H9 (cell line): ENCODE measurements around the gene HTR1B. TPM values are rescaled to one million over a fixed set of nuclear protein-coding genes. Genes with fewer than 3 reads are reported as not detected.

Experiments
- DNase-seq: peaks from one replicate; pipeline ENCODE4 v3.0.0-alpha.2; 2017
- H2AFZ ChIP-seq: one replicate; pipeline ENCODE4 v1.6.1; 2013; ENCODE audit warnings: mild to moderate bottlenecking, low read length, control low read depth, moderate library complexity
- H2AK5ac ChIP-seq: 2 replicates; pipeline ENCODE4 v1.6.1; 2013; ENCODE audit warnings: low read length, control low read depth, mixed read lengths; ENCODE audit not compliant: insufficient read length
- H2BK120ac ChIP-seq: one replicate; pipeline ENCODE4 v1.6.1; 2013; ENCODE audit warnings: low read depth, mild to moderate bottlenecking, low read length, control low read depth, inconsistent platforms; ENCODE audit not compliant: poor library complexity, severe bottlenecking
- H2BK12ac ChIP-seq: 2 replicates; pipeline ENCODE4 v1.6.1; 2013; ENCODE audit warnings: low read length, control low read depth, mixed read lengths, low read depth; ENCODE audit not compliant: insufficient read length
- H2BK15ac ChIP-seq: 2 replicates; pipeline ENCODE4 v1.6.1; 2013; ENCODE audit warnings: low read depth, low read length, control low read depth
- H2BK20ac ChIP-seq: one replicate; pipeline ENCODE4 v1.6.1; 2013; ENCODE audit warnings: low read depth, mild to moderate bottlenecking, low read length, control low read depth, inconsistent platforms; ENCODE audit not compliant: poor library complexity, severe bottlenecking
- H2BK5ac ChIP-seq: 2 replicates; pipeline ENCODE4 v1.6.1; 2013; ENCODE audit warnings: low read length, control low read depth, mixed read lengths; ENCODE audit not compliant: insufficient read length
- H3K14ac ChIP-seq: 2 replicates; pipeline ENCODE4 v1.6.1; 2013; ENCODE audit warnings: low read length, control low read depth; ENCODE audit not compliant: insufficient read depth
- H3K18ac ChIP-seq: 2 replicates; pipeline ENCODE4 v1.6.1; 2013; ENCODE audit warnings: low read depth, mild to moderate bottlenecking, mixed read lengths, low read length, control low read depth; ENCODE audit not compliant: insufficient read length
- H3K23ac ChIP-seq: 2 replicates; pipeline ENCODE4 v1.6.1; 2013; ENCODE audit warnings: low read length, control low read depth, mixed read lengths, low read depth; ENCODE audit not compliant: insufficient read length
- H3K23me2 ChIP-seq: 2 replicates; pipeline ENCODE4 v1.6.1; 2013; ENCODE audit warnings: low read depth, mild to moderate bottlenecking, mixed read lengths, low read length, control low read depth; ENCODE audit not compliant: insufficient read length, poor library complexity, severe bottlenecking
- H3K27ac ChIP-seq: 2 replicates; pipeline ENCODE4 v1.5.1; 2013; ENCODE audit warnings: low read length, control low read depth, mixed read lengths, low read depth; ENCODE audit not compliant: insufficient read length
- H3K27me3 ChIP-seq: 2 replicates; pipeline ENCODE4 v1.6.1; 2013; ENCODE audit warnings: low read length, control low read depth, inconsistent platforms; ENCODE audit not compliant: insufficient read depth
- H3K4ac ChIP-seq: 2 replicates; pipeline ENCODE4 v1.6.1; 2013; ENCODE audit warnings: low read depth, mild to moderate bottlenecking, control low read depth, inconsistent platforms, low read length, moderate library complexity
- H3K4me1 ChIP-seq: 2 replicates; pipeline ENCODE4 v1.6.1; 2013; ENCODE audit warnings: low read length, control low read depth, inconsistent platforms; ENCODE audit not compliant: insufficient read depth
- H3K4me2 ChIP-seq: 2 replicates; pipeline ENCODE4 v1.6.1; 2013; ENCODE audit warnings: low read length, control low read depth, mixed read lengths; ENCODE audit not compliant: insufficient read length, insufficient read depth
- H3K56ac ChIP-seq: 2 replicates; pipeline ENCODE4 v1.6.1; 2013; ENCODE audit warnings: low read depth, mild to moderate bottlenecking, mixed read lengths, low read length, control low read depth; ENCODE audit not compliant: insufficient read length
- H3K79me1 ChIP-seq: 2 replicates; pipeline ENCODE4 v1.6.1; 2013; ENCODE audit warnings: low read depth, mild to moderate bottlenecking, moderate library complexity, low read length, control low read depth, inconsistent platforms; ENCODE audit not compliant: insufficient read depth, poor library complexity, severe bottlenecking
- H3K79me2 ChIP-seq: 2 replicates; pipeline ENCODE4 v1.6.1; 2013; ENCODE audit warnings: low read length, control low read depth, inconsistent platforms; ENCODE audit not compliant: insufficient read depth
- H3K9ac ChIP-seq: 2 replicates; pipeline ENCODE4 v1.6.1; 2013; ENCODE audit warnings: low read length, control low read depth, mixed read lengths; ENCODE audit not compliant: insufficient read length; ENCODE audit errors: extremely low read depth
- H3K9me3 ChIP-seq: one replicate; pipeline ENCODE4 v1.6.1; 2013; ENCODE audit warnings: low read depth, low read length, inconsistent platforms; ENCODE audit not compliant: control insufficient read depth
- H3T11ph ChIP-seq: one replicate; pipeline ENCODE4 v1.6.1; 2013; ENCODE audit warnings: mild to moderate bottlenecking, low read length, control low read depth, inconsistent platforms
- H4K20me1 ChIP-seq: one replicate; pipeline ENCODE4 v1.6.1; 2013; ENCODE audit not compliant: control insufficient read depth, insufficient read length, insufficient read depth
- H4K5ac ChIP-seq: 2 replicates; pipeline ENCODE4 v1.6.1; 2013; ENCODE audit warnings: low read depth, mild to moderate bottlenecking, mixed read lengths, low read length, control low read depth; ENCODE audit not compliant: insufficient read length
- H4K8ac ChIP-seq: replicated peaks from 2 replicates; pipeline ENCODE4 v1.6.1; 2013; ENCODE audit warnings: low read length, control low read depth, mixed read lengths, low read depth; ENCODE audit not compliant: insufficient read length
- H4K91ac ChIP-seq: 2 replicates; pipeline ENCODE4 v1.6.1; 2013; ENCODE audit warnings: low read depth, mild to moderate bottlenecking, moderate library complexity, mixed read lengths, low read length, control low read depth; ENCODE audit not compliant: insufficient read length
- H3K27ac Mint-ChIP-seq, 3 experiments: 2 replicates in 2 of 3; 3 replicates in 1 of 3; pipeline ENCODE4 v1.8.0; 2020 to 2021; ENCODE audit warnings: mixed read lengths in 3 of 3, mild to moderate bottlenecking in 1 of 3, moderate library complexity in 1 of 3
- H3K27me3 Mint-ChIP-seq: 2 replicates; pipeline ENCODE4 v1.8.0; 2021; ENCODE audit warnings: low read depth, mild to moderate bottlenecking, moderate library complexity, mixed read lengths
- H3K36me3 Mint-ChIP-seq, 3 experiments: 2 replicates in 2 of 3; 3 replicates in 1 of 3; pipeline ENCODE4 v1.8.0; 2020 to 2021; ENCODE audit warnings: low read depth in 3 of 3, mixed read lengths in 3 of 3; ENCODE audit not compliant: insufficient read depth in 1 of 3
- H3K4me1 Mint-ChIP-seq, 2 experiments: 2 replicates each; pipeline ENCODE4 v1.8.0; 2020; ENCODE audit warnings: mixed read lengths in 2 of 2
- H3K4me3 Mint-ChIP-seq, 2 experiments: 2 replicates in 1 of 2; 3 replicates in 1 of 2; pipeline ENCODE4 v1.8.0; 2020 to 2021; ENCODE audit warnings: mild to moderate bottlenecking in 2 of 2, mixed read lengths in 2 of 2, moderate library complexity in 1 of 2
- H3K9me3 Mint-ChIP-seq, 2 experiments: 2 replicates in 1 of 2; 3 replicates in 1 of 2; pipeline ENCODE4 v1.8.0; 2020; ENCODE audit warnings: mild to moderate bottlenecking in 2 of 2, mixed read lengths in 2 of 2, moderate library complexity in 1 of 2
- WGBS: extraction: QIAGEN DNeasy Blood & Tissue Kit; methylation state at CpG from one replicate; pipeline ENCODE4 v1.1.7; 2013; ENCODE audit warnings: missing lambda C conversion rate, low lambda C conversion rate, mixed read lengths; ENCODE audit not compliant: insufficient read length; ENCODE audit errors: extremely low coverage; 5-methylcytosine and 5-hydroxymethylcytosine counted together
- total RNA-seq: library from RNA; stranded (reverse); gene quantifications from 2 replicates; pipeline ENCODE4 v1.2.1, GENCODE V29; 2021
- TF ChIP-seq, protein P1 (sequence below): fragments of 200-600 bp; sonication (generic); conservative IDR thresholded peaks from 3 replicates; pipeline ENCODE4 v1.8.0; 2021; ENCODE audit warnings: antibody characterized with exemption, mild to moderate bottlenecking

The HTR1B gene
- total RNA-seq, 1 experiment from 2014 or later = 0.83 TPM

DNA sequence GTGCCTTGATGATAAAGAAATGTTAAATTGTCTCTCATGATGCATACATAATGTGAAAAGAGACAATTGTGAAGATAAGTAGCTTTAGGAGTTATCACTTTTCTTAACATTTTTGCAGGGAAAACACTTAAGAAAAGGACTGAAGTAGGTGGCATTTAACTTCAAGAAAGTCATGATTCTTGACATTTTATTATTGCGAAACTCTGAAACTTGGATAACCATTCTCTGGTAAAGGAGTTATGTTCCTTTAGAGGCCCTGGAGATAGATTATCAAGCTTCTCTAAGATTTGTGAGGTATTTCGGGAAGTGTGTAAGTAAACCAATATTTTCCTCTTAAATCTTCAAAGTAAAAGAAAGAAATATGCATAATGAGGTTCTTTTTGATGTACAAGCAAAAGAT, 38.5 kb downstream of the HTR1B start:
- no peak for DNase-seq
- no peak overlapping the region for H2AK5ac ChIP-seq
- H3K9me3 ChIP-seq = no peaks in the 10 kb centered on the region
- no peaks in the 10 kb centered on the region for H3K9me3 Mint-ChIP-seq
- no peak overlapping the region for H2BK15ac ChIP-seq
- no peak overlapping the region for H2AFZ ChIP-seq
- H4K8ac ChIP-seq = no peak overlapping the region
- WGBS = no CpG with 5 or more reads among the region's 2 CpGs
- no peak overlapping the region for H3K23ac ChIP-seq
- H3K14ac ChIP-seq = no peak overlapping the region
- H3T11ph ChIP-seq = no peak overlapping the region
- H3K79me1 ChIP-seq = no peaks in the 10 kb centered on the region
- H4K5ac ChIP-seq = no peak overlapping the region
- H3K36me3 Mint-ChIP-seq = no peaks in the 10 kb centered on the region
- no peak overlapping the region for H2BK5ac ChIP-seq
- H3K79me2 ChIP-seq = no peaks in the 10 kb centered on the region
- H3K27me3 ChIP-seq = no peaks in the 10 kb centered on the region
- H3K4me1 Mint-ChIP-seq = peaks cover 3 to 4% of the 10 kb centered on the region in 2 experiments
- no peak overlapping the region for H3K4ac ChIP-seq
- no peaks in the 10 kb centered on the region for H4K20me1 ChIP-seq
- H2BK20ac ChIP-seq = no peak overlapping the region
- no peak overlapping the region for H3K18ac ChIP-seq
- no peak overlapping the region for H3K27ac ChIP-seq
- H3K4me3 Mint-ChIP-seq = no peak overlapping the region
- TF ChIP-seq, protein P1, sequence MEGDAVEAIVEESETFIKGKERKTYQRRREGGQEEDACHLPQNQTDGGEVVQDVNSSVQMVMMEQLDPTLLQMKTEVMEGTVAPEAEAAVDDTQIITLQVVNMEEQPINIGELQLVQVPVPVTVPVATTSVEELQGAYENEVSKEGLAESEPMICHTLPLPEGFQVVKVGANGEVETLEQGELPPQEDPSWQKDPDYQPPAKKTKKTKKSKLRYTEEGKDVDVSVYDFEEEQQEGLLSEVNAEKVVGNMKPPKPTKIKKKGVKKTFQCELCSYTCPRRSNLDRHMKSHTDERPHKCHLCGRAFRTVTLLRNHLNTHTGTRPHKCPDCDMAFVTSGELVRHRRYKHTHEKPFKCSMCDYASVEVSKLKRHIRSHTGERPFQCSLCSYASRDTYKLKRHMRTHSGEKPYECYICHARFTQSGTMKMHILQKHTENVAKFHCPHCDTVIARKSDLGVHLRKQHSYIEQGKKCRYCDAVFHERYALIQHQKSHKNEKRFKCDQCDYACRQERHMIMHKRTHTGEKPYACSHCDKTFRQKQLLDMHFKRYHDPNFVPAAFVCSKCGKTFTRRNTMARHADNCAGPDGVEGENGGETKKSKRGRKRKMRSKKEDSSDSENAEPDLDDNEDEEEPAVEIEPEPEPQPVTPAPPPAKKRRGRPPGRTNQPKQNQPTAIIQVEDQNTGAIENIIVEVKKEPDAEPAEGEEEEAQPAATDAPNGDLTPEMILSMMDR = no peak
- no peaks in the 10 kb centered on the region for H3K27me3 Mint-ChIP-seq
- H3K23me2 ChIP-seq = no peaks in the 10 kb centered on the region
- H3K27ac Mint-ChIP-seq = no peak overlapping the region
- no peak overlapping the region for H3K56ac ChIP-seq
- no peak overlapping the region for H2BK120ac ChIP-seq
- H4K91ac ChIP-seq = no peak overlapping the region
- H3K9ac ChIP-seq = no peak overlapping the region
- no peak overlapping the region for H3K4me2 ChIP-seq
- no peak overlapping the region for H2BK12ac ChIP-seq
- H3K4me1 ChIP-seq = no peaks in the 10 kb centered on the region
